CMK (cell line): ENCODE results near the gene ISY1.

Experiments
- DNase-seq: peaks from one replicate; pipeline ENCODE4 v3.0.0-alpha.2; 2010; ENCODE audit warnings: low read depth

ISY1 gene

GRCh38 chr3:129087138-129087702, 73.6 kb downstream of the ISY1 start:
- DNase-seq, result no peak

- DNase-seq, result no peak
Observed at GRCh38 chr3:129085818-129086217, 75.0 kb downstream of the ISY1 start.

GRCh38 chr3:129085165-129085715, 75.6 kb downstream of the ISY1 start:
- DNase-seq, result no peak

- no peak for DNase-seq
Observed at GRCh38 chr3:129084501-129084900, 76.4 kb downstream of the ISY1 start.

GRCh38 chr3:129082026-129082425, 78.8 kb downstream of the ISY1 start:
- no peak for DNase-seq

GRCh38 chr3:129081503-129081902, 79.4 kb downstream of the ISY1 start:
- DNase-seq, result no peak

GRCh38 chr3:129078510-129078909, 82.4 kb downstream of the ISY1 start:
- no peak for DNase-seq
